HCT116 (cell line): ENCODE measurements around the gene MIDN. TPM values are rescaled to one million over a fixed set of nuclear protein-coding genes. Genes with fewer than 3 reads are reported as not detected.

ENCODE experiments used
- EZH2 ChIP-seq: fragments of 200-600 bp; sonication (generic); IDR thresholded peaks from 2 replicates; pipeline ENCODE4 v1.6.1; 2017; ENCODE audit warnings: antibody characterized with exemption, mixed run types
- FOSL1 ChIP-seq: IDR thresholded peaks from 2 replicates; pipeline ENCODE4 v1.6.1; 2012; ENCODE audit warnings: low read depth
- POLR2AphosphoS5 ChIP-seq: IDR thresholded peaks from 2 replicates; pipeline ENCODE4 v1.6.1; 2011; ENCODE audit warnings: mild to moderate bottlenecking, low read depth, low read length, moderate library complexity
- RAD21 ChIP-seq: IDR thresholded peaks from 2 replicates; pipeline ENCODE4 v1.6.1; 2012; ENCODE audit warnings: low read depth, mild to moderate bottlenecking
- SIN3A ChIP-seq: IDR thresholded peaks from 2 replicates; pipeline ENCODE4 v1.6.1; 2012; ENCODE audit warnings: low read depth
- SRF ChIP-seq: IDR thresholded peaks from 2 replicates; pipeline ENCODE4 v1.6.1; 2012; ENCODE audit warnings: low read depth
- total RNA-seq: library from RNA; stranded (reverse); gene quantifications from one replicate; pipeline ENCODE4 v1.2.1, GENCODE V29; 2021; ENCODE audit not compliant: unreplicated experiment
- TF ChIP-seq, protein P1 (sequence below): IDR thresholded peaks from 2 replicates; pipeline ENCODE4 v1.6.1; 2012
- TF ChIP-seq, protein P2 (sequence below): IDR thresholded peaks from 2 replicates; pipeline ENCODE4 v1.6.1; 2012; ENCODE audit warnings: low read depth
- TF ChIP-seq, protein P3 (sequence below): IDR thresholded peaks from 2 replicates; pipeline ENCODE4 v1.6.1; 2012

Gene MIDN
- total RNA-seq, 1 experiment from 2014 or later = 146 TPM

DNA sequence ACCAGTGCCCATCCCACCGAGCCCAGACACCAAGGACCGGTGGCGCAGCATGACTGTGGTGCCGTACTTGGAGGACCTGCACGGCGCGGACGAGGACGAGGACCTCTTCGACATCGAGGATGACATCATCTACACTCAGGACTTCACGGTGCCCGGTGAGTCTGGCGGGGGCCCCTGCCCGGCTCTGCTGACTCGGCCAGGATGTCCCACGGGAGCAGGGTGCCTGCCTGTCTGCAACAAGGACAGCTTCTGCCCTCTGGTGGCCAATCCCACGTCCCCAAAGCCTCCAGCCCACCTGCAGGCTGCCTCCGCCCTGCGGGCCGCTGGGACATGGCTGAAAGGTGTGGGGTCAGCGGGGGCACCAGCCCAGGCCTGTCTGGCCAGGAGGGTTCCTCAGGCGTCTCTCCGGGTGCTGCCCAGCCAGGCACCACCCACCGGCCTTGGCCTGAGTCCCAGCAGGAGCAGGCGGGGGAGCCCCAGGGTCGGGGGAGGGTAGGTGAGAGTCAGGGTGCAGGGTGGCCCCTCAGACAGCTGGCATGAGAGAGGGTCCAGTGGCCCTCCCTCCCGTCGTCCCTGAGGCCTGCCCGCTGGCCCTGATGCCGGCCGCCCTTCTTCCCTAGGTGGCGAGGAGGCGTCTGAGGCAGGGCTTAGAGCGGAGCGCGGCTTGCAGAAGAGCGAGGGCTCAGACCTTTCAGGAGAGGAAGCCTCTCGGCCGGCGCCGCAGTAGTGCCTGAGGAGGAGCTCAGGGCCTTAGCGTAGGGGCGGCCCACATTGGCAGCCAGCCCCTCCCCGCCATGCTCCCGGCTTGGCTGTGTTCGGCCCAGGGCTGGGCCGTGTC lies 25.1 kb upstream of the MIDN start (continued):
- TF ChIP-seq, protein P1, sequence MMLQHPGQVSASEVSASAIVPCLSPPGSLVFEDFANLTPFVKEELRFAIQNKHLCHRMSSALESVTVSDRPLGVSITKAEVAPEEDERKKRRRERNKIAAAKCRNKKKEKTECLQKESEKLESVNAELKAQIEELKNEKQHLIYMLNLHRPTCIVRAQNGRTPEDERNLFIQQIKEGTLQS = no peak
- TF ChIP-seq EZH2 (no peak), POLR2AphosphoS5 (no peak), FOSL1 (no peak), RAD21 (peak; percentile 62), SRF (no peak), SIN3A (no peak)
- TF ChIP-seq, protein P2, sequence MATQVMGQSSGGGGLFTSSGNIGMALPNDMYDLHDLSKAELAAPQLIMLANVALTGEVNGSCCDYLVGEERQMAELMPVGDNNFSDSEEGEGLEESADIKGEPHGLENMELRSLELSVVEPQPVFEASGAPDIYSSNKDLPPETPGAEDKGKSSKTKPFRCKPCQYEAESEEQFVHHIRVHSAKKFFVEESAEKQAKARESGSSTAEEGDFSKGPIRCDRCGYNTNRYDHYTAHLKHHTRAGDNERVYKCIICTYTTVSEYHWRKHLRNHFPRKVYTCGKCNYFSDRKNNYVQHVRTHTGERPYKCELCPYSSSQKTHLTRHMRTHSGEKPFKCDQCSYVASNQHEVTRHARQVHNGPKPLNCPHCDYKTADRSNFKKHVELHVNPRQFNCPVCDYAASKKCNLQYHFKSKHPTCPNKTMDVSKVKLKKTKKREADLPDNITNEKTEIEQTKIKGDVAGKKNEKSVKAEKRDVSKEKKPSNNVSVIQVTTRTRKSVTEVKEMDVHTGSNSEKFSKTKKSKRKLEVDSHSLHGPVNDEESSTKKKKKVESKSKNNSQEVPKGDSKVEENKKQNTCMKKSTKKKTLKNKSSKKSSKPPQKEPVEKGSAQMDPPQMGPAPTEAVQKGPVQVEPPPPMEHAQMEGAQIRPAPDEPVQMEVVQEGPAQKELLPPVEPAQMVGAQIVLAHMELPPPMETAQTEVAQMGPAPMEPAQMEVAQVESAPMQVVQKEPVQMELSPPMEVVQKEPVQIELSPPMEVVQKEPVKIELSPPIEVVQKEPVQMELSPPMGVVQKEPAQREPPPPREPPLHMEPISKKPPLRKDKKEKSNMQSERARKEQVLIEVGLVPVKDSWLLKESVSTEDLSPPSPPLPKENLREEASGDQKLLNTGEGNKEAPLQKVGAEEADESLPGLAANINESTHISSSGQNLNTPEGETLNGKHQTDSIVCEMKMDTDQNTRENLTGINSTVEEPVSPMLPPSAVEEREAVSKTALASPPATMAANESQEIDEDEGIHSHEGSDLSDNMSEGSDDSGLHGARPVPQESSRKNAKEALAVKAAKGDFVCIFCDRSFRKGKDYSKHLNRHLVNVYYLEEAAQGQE = no peak
- TF ChIP-seq, protein P3, sequence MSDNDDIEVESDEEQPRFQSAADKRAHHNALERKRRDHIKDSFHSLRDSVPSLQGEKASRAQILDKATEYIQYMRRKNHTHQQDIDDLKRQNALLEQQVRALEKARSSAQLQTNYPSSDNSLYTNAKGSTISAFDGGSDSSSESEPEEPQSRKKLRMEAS = no peak
